Measurements from ENCODE around the gene XYLT2. TPM values are rescaled to one million over a fixed set of nuclear protein-coding genes. Genes with fewer than 3 reads are reported as not detected.

Gene XYLT2
- total and polyA plus RNA-seq, 2 of the 8 experiments (the other 6 are each of a cell fraction or from before 2014, with no cell fraction given) = 28.0 to 29.9 TPM

GRCh38 chr17:50371526-50371925 is 25.6 kb downstream of the XYLT2 start:
- DNase-seq (ENCODE audit: low read depth in 1 of 2, low spot score in 2 of 2) (no peak), FAIRE-seq (no peak)
- CTCF ChIA-PET (ENCODE audit: partially characterized antibody) = interaction anchor here (1.1 to 2.8 kb wide), 2 partner anchors 10 to 25 kb away, joined by 3 to 25 read pairs; partner anchors contain the start of gene LRRC59
- no peak overlapping the region for H4K8ac ChIP-seq (ENCODE audit: extremely low read depth, insufficient read depth, low read length)
- H3K9ac ChIP-seq (replicated peaks in 1 of 4; ENCODE audit: extremely low read depth in 1 of 4, low read depth in 3 of 4, low read length in 3 of 4) = no peak overlapping the region
- H3K36me3 ChIP-seq (ENCODE audit: control insufficient read depth in 2 of 4, insufficient read depth in 4 of 4, low read length in 3 of 4) = peaks cover 12 to 38% (median 24%) of the 10 kb centered on the region in 4 experiments; a peak in 7 of 8 replicates
- TF ChIP-seq POU5F1 (IDR thresholded peaks at IDR 0.05; ENCODE audit: low read depth, low read length) (no peak), GTF2F1 (IDR thresholded peaks at IDR 0.05; ENCODE audit: borderline replicate concordance, low read depth, low read length) (no peak), CHD2 (IDR thresholded peaks at IDR 0.05; ENCODE audit: low read length) (no peak), ATF3 (IDR thresholded peaks at IDR 0.05; ENCODE audit: insufficient read depth, low read depth, low read length) (no peak), RFX5 (IDR thresholded peaks at IDR 0.05; ENCODE audit: borderline replicate concordance, low read depth, low read length) (no peak), SUZ12 (IDR thresholded peaks at IDR 0.05; ENCODE audit: low read length) (no peak), ASH2L (IDR thresholded peaks at IDR 0.05; ENCODE audit: low read length) (no peak), PHF8 (conservative IDR thresholded peaks at IDR 0.05; ENCODE audit: low read depth, low read length) (no peak), SIRT6 (IDR thresholded peaks at IDR 0.05; ENCODE audit: low read length) (no peak), RNF2 (IDR thresholded peaks at IDR 0.05; ENCODE audit: borderline replicate concordance, low read depth, low read length, missing control alignments, poor library complexity, severe bottlenecking) (no peak)
- no peak overlapping the region for H4K5ac ChIP-seq (ENCODE audit: insufficient read length, low read depth, low read length)
- peaks cover 0 to 17% of the 10 kb centered on the region in 2 experiments; a peak in 2 of 4 replicates for H3K79me2 ChIP-seq (ENCODE audit: control insufficient read depth in 1 of 2, insufficient read depth in 2 of 2, low read length in 2 of 2)
- peak overlapping the region in 1 of 4 experiments; percentile 86; a peak in 1 of 8 replicates for H3K4me3 ChIP-seq (ENCODE audit: extremely low read depth in 1 of 4, insufficient read depth in 2 of 4, low read depth in 3 of 4, low read length in 4 of 4)
- H3K4ac ChIP-seq (replicated peaks; ENCODE audit: insufficient read length, low read depth, low read length) = no peak overlapping the region
- no peak overlapping the region for H2BK15ac ChIP-seq (ENCODE audit: low read length)
- POLR2A ChIA-PET (ENCODE audit: partially characterized antibody) = interaction anchor here (3.4 to 27.4 kb wide), 3 partner anchors 4 to 14 kb away, joined by 10 to 313 read pairs (median 313); partner anchors contain the start of genes EME1, LRRC59 and MRPL27
- no peak overlapping the region for H2BK5ac ChIP-seq (ENCODE audit: low read depth, low read length)
- H3K23me2 ChIP-seq (ENCODE audit: low read depth, low read length) = peaks cover 4% of the 10 kb centered on the region; the same call in 1 of the 2 replicates
- no peak overlapping the region for H2BK120ac ChIP-seq (replicated peaks; ENCODE audit: low read depth, low read length)
- no peak overlapping the region for H3K27ac ChIP-seq (ENCODE audit: low read depth, low read length)
- H3K4me1 ChIP-seq (replicated peaks in 1 of 4; ENCODE audit: control insufficient read depth in 3 of 4, insufficient read depth in 4 of 4, low read length in 3 of 4) = peaks cover 0 to 9% (median under 1%) of the 10 kb centered on the region in 4 experiments; a peak in 2 of 7 replicates
- H3K56ac ChIP-seq (replicated peaks; ENCODE audit: insufficient read length, low read depth, low read length) = no peak overlapping the region
- no peak overlapping the region for H2BK20ac ChIP-seq (ENCODE audit: low read length)
- no peaks in the 10 kb centered on the region for H3K9me3 ChIP-seq (ENCODE audit: insufficient read depth in 2 of 2, low read depth in 1 of 2, low read length in 1 of 2)
- no peak overlapping the region for H2BK12ac ChIP-seq (ENCODE audit: low read depth, low read length)
- no peak overlapping the region for H2AK5ac ChIP-seq (ENCODE audit: low read depth, low read length)
- no peak overlapping the region for H3K18ac ChIP-seq (ENCODE audit: extremely low read depth, low read length)
- no peaks in the 10 kb centered on the region for H3K27me3 ChIP-seq (replicated peaks in 1 of 4; ENCODE audit: control insufficient read depth in 3 of 4, extremely low read depth in 1 of 4, insufficient read depth in 3 of 4, low read length in 3 of 4)
- H3K4me2 ChIP-seq (ENCODE audit: insufficient read depth in 1 of 2, low read depth in 2 of 2, low read length in 2 of 2) = peak overlapping the region; percentile 61 to 79; a peak in 3 of 4 replicates
- no peak overlapping the region for H3K14ac ChIP-seq (ENCODE audit: insufficient read length)
- H4K20me1 ChIP-seq (replicated peaks in 1 of 2; ENCODE audit: control insufficient read depth in 1 of 2, insufficient read depth in 2 of 2, low read length in 2 of 2) = peaks cover 4% of the 10 kb centered on the region in 2 experiments
- H2AFZ ChIP-seq (ENCODE audit: low read length) = no peak overlapping the region
- no peaks in the 10 kb centered on the region; the same call in 1 of the 2 replicates for H3K79me1 ChIP-seq (ENCODE audit: low read depth, low read length)
- 95% methylated on average over 2 of the region's 2 CpGs; no CpG with 5 or more reads in 1 of the 2 experiments for WGBS, 2 experiments (ENCODE audit: extremely low coverage in 1 of 2, insufficient coverage in 1 of 2, insufficient read length in 1 of 2, insufficient replicate concordance in 2 of 2, low coverage in 1 of 2, low lambda C conversion rate in 2 of 2, missing lambda C conversion rate in 1 of 2)
- no peak overlapping the region for H4K91ac ChIP-seq (replicated peaks; ENCODE audit: insufficient read length, low read length)
- H3K23ac ChIP-seq (ENCODE audit: insufficient read length) = no peak overlapping the region
